ENCODE measurements around the gene PPP1R12B.
"Not testable (repeated sequence)": the region's sequence is repeated elsewhere in the genome, so short reads cannot be mapped to it uniquely, and the experiment has no call there.

PPP1R12B gene

DNA sequence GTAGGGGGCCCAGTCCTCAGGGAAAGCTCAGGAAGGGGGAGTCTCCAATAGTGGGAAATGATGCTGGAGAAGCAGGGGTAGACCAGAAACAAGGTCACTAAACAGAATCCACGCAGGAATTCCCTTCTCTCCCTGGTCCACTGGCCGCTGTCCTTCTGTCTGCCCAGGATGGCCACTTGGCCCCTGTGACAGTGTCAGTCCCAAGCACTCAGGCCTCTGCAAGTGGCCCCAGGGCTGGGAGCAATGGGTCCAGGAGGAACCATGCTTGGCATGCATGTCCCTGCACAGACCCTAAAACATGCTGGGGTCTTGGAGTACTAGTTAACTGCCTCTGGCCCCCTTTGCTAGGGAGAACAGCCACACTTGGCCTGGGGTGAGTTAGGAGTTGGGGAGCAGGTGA, 271.5 kb downstream of the PPP1R12B start:
- not testable (repeated sequence) for DNase-seq

DNA sequence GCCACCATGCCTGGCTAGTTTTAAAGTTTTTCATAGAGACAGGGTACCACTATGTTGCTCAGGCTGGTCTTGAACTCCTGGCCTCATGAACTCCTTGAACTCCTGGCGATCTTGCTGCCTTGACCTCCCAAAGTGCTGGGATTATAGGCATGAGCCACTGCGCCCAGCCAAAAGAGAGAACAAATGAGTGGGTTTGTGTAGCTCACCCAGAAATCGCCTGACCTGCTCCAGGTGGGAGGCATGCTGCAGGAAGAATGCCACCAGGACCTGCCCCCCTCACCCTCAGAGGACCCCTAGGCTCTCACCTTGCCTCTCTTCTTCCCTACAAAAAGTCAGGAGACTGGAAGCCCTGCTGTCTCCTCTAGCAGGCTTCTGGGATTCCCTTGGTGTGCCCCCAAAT, 272.9 kb downstream of the PPP1R12B start:
- no peak for DNase-seq

DNA sequence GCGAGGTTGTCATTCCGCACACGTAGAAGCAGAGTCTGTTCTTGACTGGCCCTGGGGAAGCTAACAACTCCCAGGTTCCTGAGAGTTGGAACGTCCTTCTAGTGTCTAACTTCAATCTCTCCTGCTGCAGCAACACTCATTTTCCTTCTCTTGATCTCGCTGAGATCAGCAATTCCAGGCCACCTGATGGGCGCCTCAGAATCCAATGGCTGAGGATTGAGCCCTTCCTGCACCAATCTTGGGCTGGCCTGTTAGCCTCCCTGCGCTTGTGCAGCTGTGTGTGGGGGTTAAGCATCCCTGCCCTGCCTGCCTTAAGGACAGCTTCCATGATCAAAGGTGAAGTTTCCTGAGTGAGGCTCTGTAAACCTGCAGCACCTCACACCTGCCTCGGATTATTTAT, 273.9 kb downstream of the PPP1R12B start:
- no peak for DNase-seq

DNA sequence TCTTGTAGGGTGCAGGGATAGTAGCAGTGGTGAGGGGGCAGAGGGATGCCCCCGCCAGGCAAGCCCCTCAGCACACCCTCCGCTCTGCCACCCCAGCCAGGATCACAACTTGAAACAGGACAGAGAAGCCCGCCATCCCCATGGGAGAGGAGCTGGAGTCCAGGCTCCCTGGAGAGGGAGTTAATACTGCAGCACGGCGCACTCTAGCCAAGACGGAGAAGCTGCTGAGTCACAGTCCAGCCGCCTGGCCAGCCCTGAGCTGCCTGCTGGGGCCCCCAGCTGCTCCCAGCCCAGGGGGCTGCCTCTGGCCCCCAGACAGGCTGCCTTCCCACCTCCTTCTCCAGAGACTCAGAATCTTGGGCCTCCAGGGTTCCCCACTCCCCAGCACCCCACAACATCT, 274.6 kb downstream of the PPP1R12B start:
- DNase-seq = peak in 1 of 2 experiments; percentile 67

DNA sequence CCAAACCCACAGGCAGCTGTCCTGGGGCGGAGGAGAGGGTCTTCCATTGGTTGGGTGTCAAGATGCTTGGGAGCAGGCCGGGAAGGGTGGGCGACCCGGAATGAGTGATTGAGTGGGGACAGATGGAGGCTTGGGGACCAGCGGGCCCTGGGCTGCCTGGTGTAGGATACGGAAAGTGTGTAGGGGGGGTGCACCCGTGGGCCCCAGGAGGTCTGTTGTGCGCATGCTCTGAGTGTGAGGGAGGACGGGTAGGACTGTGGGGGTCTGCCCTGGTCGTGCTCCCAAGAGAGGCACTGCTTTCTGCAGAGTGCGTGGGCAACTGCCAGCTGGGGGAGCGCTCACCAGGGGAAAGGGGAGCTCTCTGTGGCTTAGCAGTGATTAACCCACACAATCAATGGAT, 275.0 kb downstream of the PPP1R12B start:
- peak; percentile 43 to 68 for DNase-seq

DNA sequence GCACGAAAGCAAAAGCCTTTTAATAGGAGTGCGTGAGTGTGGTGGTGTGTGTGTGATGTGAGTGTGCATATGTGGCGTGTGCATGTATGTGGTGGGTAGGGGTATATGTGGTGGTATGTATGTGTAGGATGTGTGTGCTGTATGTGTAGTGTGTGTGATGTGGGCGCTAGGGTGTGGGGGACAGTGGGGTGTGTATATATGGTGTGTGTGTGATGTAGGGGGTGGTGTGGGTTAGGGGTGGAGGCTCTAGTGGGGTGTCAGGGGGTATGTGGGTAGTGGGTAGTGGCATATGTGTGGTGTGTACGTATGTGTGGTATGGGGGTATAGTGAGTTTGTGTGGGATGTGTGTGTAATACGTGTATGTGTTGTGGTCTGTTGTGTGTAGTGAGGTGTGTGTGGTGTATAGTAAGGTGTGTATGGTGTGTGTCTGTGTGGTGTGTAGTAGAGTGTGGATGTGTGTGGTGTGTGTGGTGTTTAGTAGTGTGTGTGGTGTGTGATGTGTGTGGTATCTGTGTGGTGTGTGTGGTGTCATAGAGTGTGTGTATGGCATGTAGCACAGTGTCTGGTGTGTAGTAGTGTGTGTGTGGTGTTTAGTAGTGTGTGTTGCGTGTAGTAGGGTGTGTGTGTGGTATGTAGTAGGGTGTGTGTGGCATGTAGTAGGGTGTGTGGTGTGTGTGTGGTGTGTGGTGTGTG, 275.7 kb downstream of the PPP1R12B start:
- no peak for DNase-seq

DNA sequence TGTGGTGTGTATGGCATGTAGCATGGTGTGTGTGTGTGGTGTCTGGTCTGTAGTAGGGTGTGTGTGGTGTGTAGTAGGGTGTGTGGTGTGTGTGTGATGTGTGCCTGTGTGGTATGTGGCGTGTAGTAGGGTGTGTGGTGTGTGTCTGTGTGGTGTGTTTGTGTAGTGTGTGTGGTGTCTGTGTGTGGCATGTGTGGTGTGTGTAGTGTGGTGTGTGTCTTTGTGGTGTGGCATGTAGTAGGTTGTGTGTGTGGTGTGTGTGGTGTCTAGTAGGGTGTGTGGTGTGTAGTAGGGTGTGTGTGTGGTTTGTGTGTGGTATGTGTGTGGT, 276.2 kb downstream of the PPP1R12B start:
- DNase-seq = no peak

DNA sequence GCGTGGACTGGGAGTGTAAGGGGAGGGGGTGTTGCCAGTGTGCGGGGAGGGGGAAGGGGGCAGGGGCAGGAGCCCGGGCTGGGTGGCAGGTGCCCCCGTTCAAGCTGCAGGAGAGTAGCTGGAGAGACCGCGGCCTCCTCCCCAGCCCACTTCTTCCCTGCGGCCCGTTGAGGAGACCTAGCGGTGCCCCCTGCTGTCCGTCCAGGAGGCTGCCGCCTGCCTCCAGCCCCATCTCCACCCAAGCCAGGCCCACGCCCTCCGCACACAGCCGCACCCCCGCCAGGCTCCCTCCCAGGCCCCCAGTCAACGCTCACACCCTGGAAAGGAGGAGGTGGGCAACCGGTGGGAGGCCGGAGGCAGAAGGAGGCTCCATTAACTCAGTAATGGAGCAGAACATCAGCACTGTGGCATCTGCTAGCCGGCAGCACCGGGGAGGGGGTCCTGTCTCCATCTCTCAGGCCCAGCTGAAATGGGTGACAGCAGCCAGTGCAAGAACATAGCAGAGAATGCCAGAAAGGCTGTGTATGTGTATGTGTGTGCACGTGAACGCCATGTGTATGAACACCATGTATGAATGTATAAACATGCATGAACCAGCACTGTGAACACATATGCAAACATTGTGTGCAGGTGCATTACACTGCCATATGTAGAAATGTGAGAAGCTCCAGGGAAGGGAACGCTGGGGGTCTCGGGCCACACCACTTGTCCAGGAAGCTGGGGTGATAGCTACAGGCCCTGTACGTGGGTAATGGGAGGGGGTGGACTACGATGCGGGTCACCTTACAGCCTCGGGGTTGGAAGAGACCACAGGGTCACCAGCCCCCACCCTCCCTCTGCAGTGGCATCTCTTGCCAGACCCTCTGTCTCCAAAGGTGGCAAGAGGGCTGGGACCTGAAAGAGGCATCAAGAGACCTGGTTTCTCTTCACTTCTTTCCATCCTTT, 277.2 kb downstream of the PPP1R12B start:
- DNase-seq = peak; percentile 40 to 73

DNA sequence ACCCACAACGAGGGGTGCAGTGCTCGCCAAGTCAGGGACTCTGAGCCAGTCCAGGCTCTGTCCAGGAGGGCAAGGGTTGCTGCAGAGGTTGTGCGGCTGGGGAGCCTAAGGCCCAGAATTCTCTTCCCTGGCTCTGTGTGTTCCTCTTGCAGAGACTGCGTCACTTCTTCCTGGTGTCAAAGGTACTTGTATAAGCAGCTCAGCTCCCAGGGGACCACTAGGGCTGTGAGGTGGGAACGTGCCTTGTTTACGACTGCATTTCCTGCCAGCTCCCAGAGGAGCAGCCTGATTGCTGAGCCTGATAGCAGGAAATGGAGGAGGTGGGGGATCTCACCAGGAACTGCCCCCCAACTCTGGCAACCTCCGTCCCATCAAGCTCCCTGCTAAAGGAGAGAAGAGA, 278.5 kb downstream of the PPP1R12B start:
- peak; percentile 20 to 53 for DNase-seq

DNA sequence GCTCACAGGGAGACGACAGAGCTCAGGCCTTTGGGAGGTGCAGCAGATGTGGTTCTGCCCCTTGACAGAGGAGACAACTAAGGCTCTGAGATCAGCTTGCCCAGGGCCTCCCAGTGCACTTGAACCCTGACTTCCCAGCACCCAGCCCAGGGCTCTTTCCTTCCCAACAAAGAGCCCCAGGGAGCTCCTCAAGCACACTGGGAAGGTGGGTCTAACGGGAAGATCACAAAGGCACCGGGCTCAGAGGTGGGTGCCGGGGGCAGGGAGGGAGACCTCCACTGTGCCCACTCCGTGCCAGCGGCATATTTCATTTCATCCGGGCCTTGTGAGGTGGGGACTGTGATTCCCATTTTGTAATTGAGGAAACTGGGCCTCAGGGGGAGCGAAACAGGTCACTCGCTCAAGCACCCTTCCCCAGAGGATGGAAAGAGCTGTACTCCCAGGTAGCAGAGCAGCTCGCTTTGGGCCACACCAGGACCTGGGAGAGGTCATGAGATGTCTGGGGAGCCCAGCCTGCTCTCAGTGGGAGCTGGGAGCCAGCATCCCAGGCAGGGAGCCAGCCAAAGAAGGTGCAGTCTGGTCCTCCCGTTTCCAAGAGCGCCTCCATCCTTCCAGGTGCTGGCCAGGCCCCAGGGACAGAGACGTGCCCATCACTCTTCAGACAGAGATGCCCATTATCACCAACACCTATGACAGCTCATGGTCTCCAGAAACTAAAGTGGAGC, 279.5 kb downstream of the PPP1R12B start:
- DNase-seq = no peak

DNA sequence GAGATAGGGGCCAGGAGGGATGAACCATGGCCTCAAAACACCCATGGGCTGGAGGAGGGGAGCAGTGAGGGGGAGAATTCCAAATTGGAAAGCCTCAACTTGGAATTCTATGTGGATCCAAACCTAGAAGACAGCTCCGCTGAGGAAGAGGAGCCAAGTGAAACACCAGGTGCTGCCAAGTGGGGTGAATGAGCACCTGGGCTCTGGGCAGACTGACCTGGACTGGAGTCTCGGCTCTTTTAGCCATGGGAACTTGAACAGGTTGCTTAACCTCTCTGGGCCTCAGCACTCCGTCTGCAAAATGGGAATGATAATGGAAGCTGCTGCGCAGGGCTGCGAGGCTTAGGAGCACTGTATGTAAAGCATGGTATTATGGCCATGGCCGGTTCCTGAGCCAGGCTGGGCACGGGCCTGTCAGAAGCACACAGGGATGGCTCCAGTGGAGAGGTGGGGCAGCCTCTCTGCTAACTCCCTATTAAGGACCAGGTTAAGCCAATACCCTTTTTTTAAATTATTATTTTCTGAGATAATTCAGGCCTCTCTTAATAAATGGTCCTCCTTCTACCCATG, 280.2 kb downstream of the PPP1R12B start:
- DNase-seq = no peak

DNA sequence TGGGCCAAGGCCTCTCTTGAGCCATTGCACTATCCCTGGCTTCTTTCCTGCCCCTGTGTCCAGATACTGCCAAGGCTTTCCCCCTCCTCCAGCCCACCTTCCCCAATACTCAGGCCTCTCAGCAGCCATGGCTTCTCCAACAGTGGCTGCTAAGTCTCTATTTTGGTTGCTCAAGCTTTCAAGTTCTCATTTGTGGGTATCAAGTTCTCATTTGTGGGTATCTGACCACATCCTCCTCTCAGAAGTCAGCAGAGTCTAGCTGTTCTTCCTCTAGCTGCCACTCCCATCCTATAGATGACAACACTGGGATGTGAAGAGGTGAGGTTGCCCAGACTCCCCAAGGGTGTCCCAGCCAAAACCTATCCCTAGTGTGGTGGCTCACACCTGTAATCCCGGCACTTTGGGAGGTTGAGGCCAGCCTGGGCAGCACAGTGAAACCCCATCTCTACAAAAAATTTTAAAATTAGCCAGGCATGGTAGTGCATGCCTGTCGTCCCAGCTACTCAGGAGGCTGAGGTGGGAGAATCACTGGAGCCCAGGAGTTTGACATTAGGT, 280.8 kb downstream of the PPP1R12B start:
- not testable (repeated sequence) for DNase-seq

DNA sequence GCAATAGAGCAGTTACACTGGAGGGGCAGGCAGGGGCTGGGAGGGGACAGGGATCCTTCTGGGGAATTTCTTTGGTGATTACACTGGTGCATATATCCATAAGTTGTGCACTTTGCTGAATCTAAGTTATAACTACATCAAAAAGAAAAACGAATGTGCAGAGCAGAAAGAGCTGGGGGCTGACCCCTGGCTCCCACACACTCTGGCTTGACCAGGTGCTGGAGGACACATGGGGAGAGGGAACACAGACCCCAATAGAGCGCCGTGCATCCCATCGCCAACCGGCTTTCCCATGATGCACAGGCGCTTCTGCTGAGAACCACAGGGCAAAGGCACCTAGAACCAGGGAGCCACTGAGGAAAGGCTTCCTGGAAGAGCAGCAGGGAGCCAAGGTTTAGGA, 281.6 kb downstream of the PPP1R12B start:
- not testable (repeated sequence) for DNase-seq

DNA sequence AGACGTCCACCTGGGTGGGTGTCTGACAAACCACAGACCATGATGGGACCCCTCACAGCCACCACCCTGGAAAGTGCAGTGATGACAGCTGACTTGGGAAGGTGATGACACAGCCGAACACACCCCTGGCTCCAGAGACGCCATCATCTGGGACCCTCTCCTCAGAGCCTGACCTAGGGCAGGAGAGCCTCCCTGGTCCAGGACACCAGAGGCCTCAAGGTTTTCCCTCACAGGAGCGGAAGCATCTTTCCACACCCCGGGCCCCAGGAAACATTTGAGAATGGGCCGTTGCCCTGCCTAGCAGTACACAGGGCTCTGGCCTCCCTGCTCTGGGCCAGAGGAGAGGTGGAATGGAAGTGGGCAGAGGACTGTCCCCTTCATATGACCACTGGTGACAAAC, 282.0 kb downstream of the PPP1R12B start:
- no peak for DNase-seq

DNA sequence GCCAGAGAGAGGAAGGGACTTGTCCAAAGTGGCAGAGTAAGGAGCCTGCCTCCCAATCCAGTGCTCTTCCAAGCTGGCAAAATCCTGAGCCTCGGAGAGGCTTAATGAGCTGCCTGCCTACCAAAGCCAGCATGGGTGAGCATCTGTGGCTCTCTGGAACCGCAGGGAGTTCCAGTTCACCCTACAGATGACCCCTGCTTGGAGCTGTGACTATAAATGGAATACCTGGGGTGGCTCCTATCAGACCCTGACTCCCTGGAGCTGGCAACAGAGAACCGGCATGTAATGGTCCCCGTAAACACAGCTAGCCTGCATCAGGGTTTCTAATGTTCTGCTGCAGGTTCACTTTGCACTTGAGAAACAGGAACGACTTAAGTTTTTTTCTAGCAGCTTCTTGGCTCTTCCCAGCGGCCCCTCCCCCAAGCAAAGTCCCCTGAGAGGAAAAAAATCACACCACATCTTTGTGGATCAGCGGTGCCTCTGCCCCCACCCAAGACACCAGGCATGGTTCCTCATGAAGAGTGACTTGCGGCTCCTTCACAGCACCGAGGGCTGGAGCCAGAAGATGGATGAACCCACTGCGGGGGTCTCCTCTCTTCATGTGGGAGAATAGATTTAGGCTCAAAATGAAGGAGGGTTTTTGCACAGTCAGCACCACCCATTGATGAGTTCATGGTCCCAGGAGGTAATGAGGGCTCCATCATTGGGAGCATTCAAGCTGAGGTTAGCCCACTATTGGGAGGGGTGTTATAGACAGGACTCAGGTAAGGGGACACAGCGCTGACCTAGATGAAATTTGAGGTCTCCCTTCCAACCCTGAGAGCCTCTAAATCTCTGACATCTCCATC, 282.8 kb downstream of the PPP1R12B start:
- no peak for DNase-seq

DNA sequence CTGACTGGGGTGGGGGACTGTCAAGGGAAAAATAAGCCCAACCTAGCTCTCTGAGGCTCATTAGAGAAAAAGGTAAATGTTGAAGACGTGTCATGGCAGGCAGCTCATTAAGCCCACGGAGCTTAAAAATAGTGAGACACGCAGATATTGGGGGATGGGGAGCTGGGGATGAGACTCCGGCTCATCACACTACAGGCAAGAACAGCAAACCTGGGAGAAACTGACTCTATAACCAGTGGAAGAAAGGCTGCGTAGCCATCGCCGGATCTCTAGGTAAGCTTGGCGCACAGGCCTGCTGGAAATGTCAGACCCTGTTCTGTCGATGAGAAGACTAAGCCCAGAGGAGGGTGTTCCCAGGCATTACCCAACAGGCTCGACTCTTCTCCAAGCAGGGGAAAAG, 283.7 kb downstream of the PPP1R12B start:
- DNase-seq = no peak

DNA sequence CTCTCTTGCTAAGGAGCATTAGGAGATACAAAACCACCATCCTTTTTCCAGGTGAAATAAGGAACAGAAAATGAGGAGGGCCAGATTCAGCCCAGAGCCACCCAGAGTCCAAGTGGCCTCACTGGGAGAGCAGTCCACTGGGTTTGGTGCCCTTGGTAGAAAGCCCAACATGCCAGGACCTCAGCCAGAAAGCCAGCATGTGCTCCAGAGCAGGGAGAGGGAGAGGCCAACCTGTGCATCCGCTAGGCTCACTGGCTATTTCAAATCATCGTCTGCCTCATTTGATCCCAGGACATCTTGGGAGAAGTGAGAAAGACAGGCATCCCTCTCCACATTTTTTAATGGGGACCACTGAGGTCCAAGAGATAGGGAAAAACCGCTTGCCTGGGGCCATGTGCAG, 287.7 kb downstream of the PPP1R12B start:
- not testable (repeated sequence) for DNase-seq

DNA sequence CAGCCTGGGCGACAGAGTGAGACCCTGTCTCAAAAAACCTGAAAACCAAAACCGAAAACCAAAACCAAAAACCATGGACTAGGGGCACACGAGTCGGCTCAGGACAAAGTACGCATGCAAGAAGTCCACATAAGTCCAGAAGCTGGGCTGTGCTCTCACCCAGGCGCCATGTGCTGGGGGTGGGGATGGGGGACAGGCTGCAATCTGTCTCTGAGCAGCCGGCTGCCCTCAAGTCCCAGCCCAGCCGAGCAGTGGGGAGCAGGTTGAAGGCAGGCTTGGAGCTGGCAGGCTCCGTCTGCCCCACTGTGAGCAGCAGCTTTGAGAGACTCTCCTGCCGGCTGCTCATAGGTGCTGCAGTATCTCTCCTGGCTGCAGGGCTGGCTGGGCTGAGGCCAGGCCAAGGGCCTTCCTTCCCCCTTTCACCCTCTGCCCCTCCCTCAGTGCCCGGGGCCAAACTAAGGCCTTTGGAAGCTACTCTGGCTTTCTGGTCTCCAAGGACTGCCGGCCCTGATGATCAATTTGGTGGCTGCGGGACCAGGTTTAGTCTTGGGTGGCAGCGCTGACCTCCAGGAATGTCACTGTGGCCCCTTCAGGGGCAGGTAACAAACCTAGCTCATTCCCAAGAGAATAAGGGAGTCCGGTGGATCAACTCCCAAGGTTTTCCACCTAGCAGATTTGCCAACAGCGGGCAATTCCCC, 289.0 kb downstream of the PPP1R12B start:
- DNase-seq = peak; percentile 54 to 81

DNA sequence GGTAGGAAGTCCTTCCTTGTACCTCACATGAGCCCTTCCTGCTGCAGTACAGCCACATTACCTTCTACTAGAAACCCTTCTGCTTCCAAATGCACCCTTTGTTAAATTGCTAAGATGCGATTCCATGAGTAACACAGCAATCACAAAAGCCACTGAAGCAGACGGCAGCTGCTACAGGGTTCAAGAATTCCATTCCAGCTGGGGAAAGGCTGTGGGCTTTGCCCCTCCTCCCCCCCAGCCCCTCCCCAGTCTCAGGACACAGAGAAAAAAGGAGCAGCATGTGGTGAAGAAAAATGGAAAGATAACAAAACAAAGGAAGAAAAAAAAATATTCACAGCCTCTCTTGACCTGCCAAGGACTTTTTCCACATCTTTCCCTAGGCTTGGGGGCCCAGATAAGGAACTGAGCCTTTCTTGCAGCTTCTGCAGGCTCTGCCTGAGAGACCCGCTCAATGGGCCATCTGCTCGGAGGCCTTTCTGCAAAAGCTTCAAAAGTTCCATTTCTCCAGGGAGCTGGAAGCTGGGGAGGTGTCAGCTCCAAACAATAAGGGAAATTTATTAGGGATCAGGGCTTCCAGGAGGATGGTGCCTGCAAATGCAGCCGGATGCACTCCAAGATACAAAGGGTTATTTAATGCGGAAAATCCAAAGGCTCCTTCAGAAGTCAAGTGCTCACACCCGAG, 289.7 kb downstream of the PPP1R12B start:
- peak; percentile 74 to 87 for DNase-seq

DNA sequence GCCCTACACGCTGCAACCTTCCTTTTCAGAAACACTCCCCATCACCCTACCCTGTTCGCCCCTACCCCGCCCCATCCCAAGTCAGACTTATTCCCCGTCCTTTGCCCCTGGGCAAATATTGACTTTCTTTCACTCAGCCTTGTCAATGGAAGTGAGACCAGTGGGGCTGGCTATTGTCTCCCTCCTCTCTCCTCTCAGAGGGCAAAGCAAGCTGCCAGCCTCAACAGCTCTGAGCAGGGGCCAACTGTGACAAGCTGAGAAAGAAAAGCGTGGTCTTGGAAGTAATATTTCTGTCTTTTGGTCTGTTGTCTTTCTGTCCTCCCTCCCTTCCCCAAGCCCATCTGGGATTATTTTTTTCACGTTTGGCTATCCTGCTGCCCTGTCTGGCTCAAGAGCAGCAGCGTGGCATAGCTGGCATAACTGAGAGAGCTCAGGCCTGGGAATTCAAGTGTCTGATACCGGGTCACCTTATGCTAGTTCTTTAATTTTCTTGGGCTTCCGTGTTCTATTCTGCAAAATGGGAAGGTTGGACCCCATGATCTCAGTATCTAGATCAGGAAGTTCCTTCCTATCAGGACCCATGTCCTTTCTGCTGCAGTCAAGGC, 290.3 kb downstream of the PPP1R12B start:
- peak in 1 of 2 experiments; percentile 67 for DNase-seq

Measured in NCI-H524 (cell line).